Astrocyte (in vitro differentiated cells and primary cell): ENCODE data around the gene FRYL. TPM values are rescaled to one million over a fixed set of nuclear protein-coding genes. Genes with fewer than 3 reads are reported as not detected.

Source experiments
- DNase-seq: peaks from one replicate; pipeline ENCODE4 v3.0.0-alpha.2; 2010; ENCODE audit warnings: low read depth
- FAIRE-seq: peaks from 2 replicates; lab custom pipeline; 2011; peaks lifted over from hg19 to GRCh38; lab: Jason Lieb, UNC
- H2AFZ ChIP-seq: 2 replicates; pipeline ENCODE4 v1.6.0; 2012; ENCODE audit warnings: low read depth, low read length, inconsistent platforms
- H3K27ac ChIP-seq: 2 replicates; pipeline ENCODE4 v1.5.1; 2011; ENCODE audit warnings: low read depth, low read length, inconsistent platforms
- H3K27me3 ChIP-seq: 2 replicates; pipeline ENCODE4 v1.6.0; 2011; ENCODE audit warnings: low read length, inconsistent platforms; ENCODE audit not compliant: insufficient read depth
- H3K36me3 ChIP-seq: 2 replicates; pipeline ENCODE4 v1.5.1; 2011; ENCODE audit warnings: low read length, inconsistent platforms; ENCODE audit not compliant: insufficient read depth
- H3K4me1 ChIP-seq: 2 replicates; pipeline ENCODE4 v1.5.1; 2011; ENCODE audit warnings: low read length, inconsistent platforms; ENCODE audit not compliant: insufficient read depth
- H3K4me2 ChIP-seq: 2 replicates; pipeline ENCODE4 v1.6.0; 2012; ENCODE audit warnings: low read length, inconsistent platforms
- H3K4me3 ChIP-seq: 2 replicates; pipeline ENCODE4 v1.5.1; 2011; ENCODE audit warnings: low read depth, mild to moderate bottlenecking, low read length, inconsistent platforms; ENCODE audit not compliant: insufficient read depth
- H3K79me2 ChIP-seq: 2 replicates; pipeline ENCODE4 v1.6.0; 2012; ENCODE audit warnings: mild to moderate bottlenecking, low read length, inconsistent platforms; ENCODE audit not compliant: insufficient read depth
- H3K9ac ChIP-seq: 2 replicates; pipeline ENCODE4 v1.6.0; 2012; ENCODE audit warnings: mild to moderate bottlenecking, low read length, inconsistent platforms
- H3K9me3 ChIP-seq: 2 replicates; pipeline ENCODE4 v1.5.1; 2012; ENCODE audit warnings: low read depth, mild to moderate bottlenecking, low read length, inconsistent platforms; ENCODE audit not compliant: insufficient read depth
- H4K20me1 ChIP-seq: 2 replicates; pipeline ENCODE4 v1.6.0; 2012; ENCODE audit warnings: low read length, inconsistent platforms; ENCODE audit not compliant: insufficient read depth
- H3K27ac Mint-ChIP-seq: one replicate; pipeline ENCODE4 v1.8.0; 2021; ENCODE audit warnings: mild to moderate bottlenecking, mixed read lengths; ENCODE audit not compliant: unreplicated experiment
- H3K27me3 Mint-ChIP-seq: one replicate; pipeline ENCODE4 v1.8.0; 2021; ENCODE audit warnings: low read depth, mixed read lengths; ENCODE audit not compliant: unreplicated experiment
- H3K36me3 Mint-ChIP-seq: one replicate; pipeline ENCODE4 v1.8.0; 2021; ENCODE audit warnings: low read depth, mixed read lengths; ENCODE audit not compliant: unreplicated experiment
- H3K4me1 Mint-ChIP-seq: one replicate; pipeline ENCODE4 v1.8.0; 2021; ENCODE audit warnings: low read depth, mixed read lengths; ENCODE audit not compliant: unreplicated experiment
- H3K4me3 Mint-ChIP-seq: one replicate; pipeline ENCODE4 v1.8.0; 2021; ENCODE audit warnings: mild to moderate bottlenecking, moderate library complexity, mixed read lengths; ENCODE audit not compliant: unreplicated experiment
- H3K9me3 Mint-ChIP-seq: one replicate; pipeline ENCODE4 v1.8.0; 2021; ENCODE audit warnings: mild to moderate bottlenecking, mixed read lengths; ENCODE audit not compliant: unreplicated experiment
- EZH2 ChIP-seq: IDR thresholded peaks from 2 replicates; pipeline ENCODE4 v1.6.1; 2012; ENCODE audit warnings: mild to moderate bottlenecking, low read length, inconsistent platforms; ENCODE audit not compliant: insufficient read depth
- total RNA-seq: library from RNA; stranded (reverse); gene quantifications from 2 replicates; pipeline ENCODE4 v1.2.1, GENCODE V29; 2021
- TF ChIP-seq, protein P1 (sequence below): IDR thresholded peaks from 2 replicates; pipeline ENCODE4 v1.5.1; 2011; ENCODE audit warnings: low read depth, mild to moderate bottlenecking, inconsistent platforms, low read length, moderate library complexity; ENCODE audit not compliant: insufficient read depth

The FRYL gene
- total RNA-seq, 1 donor from 2014 or later: 70.0 TPM

DNA sequence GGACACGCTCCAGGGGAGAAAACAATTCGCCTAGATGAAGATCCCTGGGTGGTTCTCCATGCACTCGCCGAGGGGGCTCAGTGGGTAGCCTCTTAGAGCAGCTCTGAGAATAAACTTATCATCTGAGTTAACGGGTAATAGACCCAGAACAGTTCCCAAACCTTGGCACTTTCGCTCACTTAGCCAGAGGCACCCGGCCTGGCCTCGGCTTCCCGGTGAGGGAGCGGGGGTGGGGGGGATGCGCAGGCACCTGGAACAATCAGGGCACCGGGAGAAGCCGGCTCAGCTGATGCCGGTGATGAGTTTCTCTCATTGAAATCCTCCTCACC, 290.4 kb downstream of the FRYL start:
- Mint-ChIP-seq H3K36me3 (peaks cover 8% of the 10 kb centered on the region), H3K9me3 (peaks cover 8% of the 10 kb centered on the region), H3K27ac (no peak overlapping the region), H3K27me3 (peaks cover 58% of the 10 kb centered on the region), H3K4me1 (no peaks in the 10 kb centered on the region), H3K4me3 (peak overlapping the region; percentile 64)
- FAIRE-seq (no peak), DNase-seq (no peak)
- TF ChIP-seq EZH2: no peak
- TF ChIP-seq, protein P1, sequence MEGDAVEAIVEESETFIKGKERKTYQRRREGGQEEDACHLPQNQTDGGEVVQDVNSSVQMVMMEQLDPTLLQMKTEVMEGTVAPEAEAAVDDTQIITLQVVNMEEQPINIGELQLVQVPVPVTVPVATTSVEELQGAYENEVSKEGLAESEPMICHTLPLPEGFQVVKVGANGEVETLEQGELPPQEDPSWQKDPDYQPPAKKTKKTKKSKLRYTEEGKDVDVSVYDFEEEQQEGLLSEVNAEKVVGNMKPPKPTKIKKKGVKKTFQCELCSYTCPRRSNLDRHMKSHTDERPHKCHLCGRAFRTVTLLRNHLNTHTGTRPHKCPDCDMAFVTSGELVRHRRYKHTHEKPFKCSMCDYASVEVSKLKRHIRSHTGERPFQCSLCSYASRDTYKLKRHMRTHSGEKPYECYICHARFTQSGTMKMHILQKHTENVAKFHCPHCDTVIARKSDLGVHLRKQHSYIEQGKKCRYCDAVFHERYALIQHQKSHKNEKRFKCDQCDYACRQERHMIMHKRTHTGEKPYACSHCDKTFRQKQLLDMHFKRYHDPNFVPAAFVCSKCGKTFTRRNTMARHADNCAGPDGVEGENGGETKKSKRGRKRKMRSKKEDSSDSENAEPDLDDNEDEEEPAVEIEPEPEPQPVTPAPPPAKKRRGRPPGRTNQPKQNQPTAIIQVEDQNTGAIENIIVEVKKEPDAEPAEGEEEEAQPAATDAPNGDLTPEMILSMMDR: no peak
- no peaks in the 10 kb centered on the region for H4K20me1 ChIP-seq
- H3K4me1 ChIP-seq: peaks cover 3% of the 10 kb centered on the region
- no peak overlapping the region for H3K4me3 ChIP-seq
- H3K9ac ChIP-seq: no peak overlapping the region
- H3K9me3 ChIP-seq: no peaks in the 10 kb centered on the region
- H3K27me3 ChIP-seq: peaks cover 48% of the 10 kb centered on the region
- H3K36me3 ChIP-seq: no peaks in the 10 kb centered on the region
- no peak overlapping the region for H3K27ac ChIP-seq
- H3K4me2 ChIP-seq: peak overlapping the region; percentile 57
- H3K79me2 ChIP-seq: no peaks in the 10 kb centered on the region
- peak overlapping the region; percentile 48 for H2AFZ ChIP-seq

DNA sequence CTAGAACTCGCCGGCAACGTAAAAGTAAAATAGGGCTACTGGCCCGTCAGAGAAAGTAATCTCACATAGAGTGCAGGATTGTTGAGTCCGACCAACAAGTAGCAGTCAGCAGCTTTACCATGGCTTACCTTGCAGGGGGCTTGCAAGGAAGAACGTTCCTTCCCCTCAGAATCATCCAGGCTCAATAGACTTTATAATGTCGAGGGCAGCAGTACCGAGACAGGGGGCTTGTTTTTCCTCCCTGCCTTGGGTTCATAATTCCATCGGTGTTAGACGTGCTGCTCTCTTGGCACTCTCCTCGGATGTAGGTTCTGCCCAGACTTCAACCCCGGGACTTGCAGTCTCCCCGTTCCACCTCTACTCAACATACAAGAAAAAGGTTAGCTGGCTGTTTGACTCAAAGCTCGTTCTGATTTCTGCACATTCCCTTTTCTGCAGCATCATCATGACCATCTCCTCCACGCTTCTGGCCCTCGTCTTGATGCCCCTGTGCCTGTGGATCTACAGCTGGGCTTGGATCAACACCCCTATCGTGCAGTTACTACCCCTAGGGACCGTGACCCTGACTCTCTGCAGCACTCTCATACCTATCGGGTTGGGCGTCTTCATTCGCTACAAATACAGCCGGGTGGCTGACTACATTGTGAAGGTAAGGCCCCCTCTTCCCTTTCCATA, 295.4 kb downstream of the FRYL start:
- peak overlapping the region; percentile 78 for H2AFZ ChIP-seq
- peaks cover 4% of the 10 kb centered on the region for H3K9me3 ChIP-seq
- H3K36me3 Mint-ChIP-seq: peaks cover 10% of the 10 kb centered on the region
- H3K9ac ChIP-seq: no peak overlapping the region
- no peaks in the 10 kb centered on the region for H3K36me3 ChIP-seq
- no peaks in the 10 kb centered on the region for H3K79me2 ChIP-seq
- H3K27ac Mint-ChIP-seq: no peak overlapping the region
- H4K20me1 ChIP-seq: no peaks in the 10 kb centered on the region
- DNase-seq: no peak
- peaks cover 49% of the 10 kb centered on the region for H3K27me3 ChIP-seq
- FAIRE-seq: no peak
- no peaks in the 10 kb centered on the region for H3K4me1 Mint-ChIP-seq
- no peaks in the 10 kb centered on the region for H3K4me1 ChIP-seq
- TF ChIP-seq, protein P1: no peak
- TF ChIP-seq EZH2: no peak
- H3K4me3 Mint-ChIP-seq: peak overlapping the region; percentile 52
- H3K27me3 Mint-ChIP-seq: peaks cover 67% of the 10 kb centered on the region
- H3K4me2 ChIP-seq: no peak overlapping the region
- peaks cover 12% of the 10 kb centered on the region for H3K9me3 Mint-ChIP-seq
- H3K27ac ChIP-seq: no peak overlapping the region
- no peak overlapping the region for H3K4me3 ChIP-seq

DNA sequence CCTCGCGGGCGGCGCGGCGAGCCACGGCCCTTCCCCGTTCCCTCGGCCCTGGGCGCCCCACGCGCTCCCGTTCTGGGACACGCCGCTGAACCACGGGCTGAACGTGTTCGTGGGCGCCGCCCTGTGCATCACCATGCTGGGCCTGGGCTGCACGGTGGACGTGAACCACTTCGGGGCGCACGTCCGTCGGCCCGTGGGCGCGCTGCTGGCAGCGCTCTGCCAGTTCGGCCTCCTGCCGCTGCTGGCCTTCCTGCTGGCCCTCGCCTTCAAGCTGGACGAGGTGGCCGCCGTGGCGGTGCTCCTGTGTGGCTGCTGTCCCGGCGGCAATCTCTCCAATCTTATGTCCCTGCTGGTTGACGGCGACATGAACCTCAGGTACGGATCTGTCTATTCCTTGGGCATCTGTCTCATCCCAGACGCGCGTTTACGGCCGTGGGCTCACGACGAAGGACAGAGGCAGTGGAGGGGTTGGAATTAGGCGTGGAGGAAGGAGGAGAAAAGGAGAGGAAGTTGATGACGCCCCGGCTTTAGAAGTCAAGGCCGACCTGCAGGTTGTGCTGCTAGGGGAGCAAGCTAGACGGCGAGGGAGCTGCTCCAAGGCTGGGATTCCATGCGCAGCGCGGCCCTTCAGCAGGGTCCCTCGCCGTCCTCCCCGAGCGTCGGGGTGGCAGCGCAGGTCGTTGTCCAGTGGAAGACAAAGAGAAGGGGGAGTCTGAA, 296.1 kb downstream of the FRYL start:
- H3K9me3 Mint-ChIP-seq: peaks cover 12% of the 10 kb centered on the region
- no peaks in the 10 kb centered on the region for H3K4me1 ChIP-seq
- peaks cover 4% of the 10 kb centered on the region for H3K9me3 ChIP-seq
- no peaks in the 10 kb centered on the region for H3K4me1 Mint-ChIP-seq
- H3K9ac ChIP-seq: no peak overlapping the region
- H3K4me3 ChIP-seq: no peak overlapping the region
- peaks cover 9% of the 10 kb centered on the region for H3K36me3 Mint-ChIP-seq
- FAIRE-seq: no peak
- no peak overlapping the region for H3K27ac ChIP-seq
- H3K27me3 Mint-ChIP-seq: peaks cover 60% of the 10 kb centered on the region
- H3K4me3 Mint-ChIP-seq: peak overlapping the region; percentile 52
- no peak for DNase-seq
- TF ChIP-seq, protein P1: no peak
- TF ChIP-seq EZH2: peak; percentile 98
- no peaks in the 10 kb centered on the region for H4K20me1 ChIP-seq
- H3K27me3 ChIP-seq: peaks cover 44% of the 10 kb centered on the region
- peak overlapping the region; percentile 78 for H2AFZ ChIP-seq
- no peaks in the 10 kb centered on the region for H3K79me2 ChIP-seq
- H3K27ac Mint-ChIP-seq: no peak overlapping the region
- H3K36me3 ChIP-seq: no peaks in the 10 kb centered on the region
- H3K4me2 ChIP-seq: peak overlapping the region; percentile 77
